Ishikawa (cell line): Measurements from ENCODE around the gene RAB1B.

Experiments
- CEBPB ChIP-seq: IDR thresholded peaks from 2 replicates; pipeline ENCODE4 v1.6.1; 2012
- FOXM1 ChIP-seq: IDR thresholded peaks from 2 replicates; pipeline ENCODE4 v1.6.1; 2012; ENCODE audit warnings: low read depth, borderline replicate concordance
- TAF1 ChIP-seq: IDR thresholded peaks from 2 replicates; pipeline ENCODE4 v1.6.1; 2012; ENCODE audit warnings: low read depth, mild to moderate bottlenecking
- TCF12 ChIP-seq: IDR thresholded peaks from 2 replicates; pipeline ENCODE4 v1.6.1; 2012; ENCODE audit warnings: low read depth
- TF ChIP-seq, protein P1 (sequence below): IDR thresholded peaks from 2 replicates; pipeline ENCODE4 v1.6.1; 2012
- TF ChIP-seq, protein P2 (sequence below): IDR thresholded peaks from 2 replicates; pipeline ENCODE4 v1.6.1; 2012; ENCODE audit warnings: low read depth, mild to moderate bottlenecking

DNA sequence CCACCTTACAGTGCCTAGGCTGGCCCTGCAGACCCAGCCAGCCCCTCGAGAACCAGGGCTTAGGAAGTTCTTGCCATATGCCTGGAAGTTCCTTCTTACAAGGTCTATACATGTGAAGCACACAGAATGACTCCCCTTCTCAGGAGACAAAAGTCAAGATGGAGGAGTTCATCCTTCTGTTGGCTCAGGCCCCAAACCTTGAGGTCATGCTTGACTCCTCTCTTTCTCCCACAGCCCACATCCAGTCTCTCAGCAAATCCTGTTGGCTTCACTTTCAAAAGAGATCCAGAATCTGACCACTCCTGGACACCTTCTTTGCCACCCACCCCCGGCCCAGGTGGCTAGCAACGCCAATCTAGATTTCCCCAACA is 50.1 kb downstream of the RAB1B start:
- TF ChIP-seq CEBPB (no peak), TAF1 (no peak), TCF12 (no peak), FOXM1 (no peak)
- TF ChIP-seq, protein P1, sequence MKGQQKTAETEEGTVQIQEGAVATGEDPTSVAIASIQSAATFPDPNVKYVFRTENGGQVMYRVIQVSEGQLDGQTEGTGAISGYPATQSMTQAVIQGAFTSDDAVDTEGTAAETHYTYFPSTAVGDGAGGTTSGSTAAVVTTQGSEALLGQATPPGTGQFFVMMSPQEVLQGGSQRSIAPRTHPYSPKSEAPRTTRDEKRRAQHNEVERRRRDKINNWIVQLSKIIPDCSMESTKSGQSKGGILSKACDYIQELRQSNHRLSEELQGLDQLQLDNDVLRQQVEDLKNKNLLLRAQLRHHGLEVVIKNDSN = no peak
- TF ChIP-seq, protein P2, sequence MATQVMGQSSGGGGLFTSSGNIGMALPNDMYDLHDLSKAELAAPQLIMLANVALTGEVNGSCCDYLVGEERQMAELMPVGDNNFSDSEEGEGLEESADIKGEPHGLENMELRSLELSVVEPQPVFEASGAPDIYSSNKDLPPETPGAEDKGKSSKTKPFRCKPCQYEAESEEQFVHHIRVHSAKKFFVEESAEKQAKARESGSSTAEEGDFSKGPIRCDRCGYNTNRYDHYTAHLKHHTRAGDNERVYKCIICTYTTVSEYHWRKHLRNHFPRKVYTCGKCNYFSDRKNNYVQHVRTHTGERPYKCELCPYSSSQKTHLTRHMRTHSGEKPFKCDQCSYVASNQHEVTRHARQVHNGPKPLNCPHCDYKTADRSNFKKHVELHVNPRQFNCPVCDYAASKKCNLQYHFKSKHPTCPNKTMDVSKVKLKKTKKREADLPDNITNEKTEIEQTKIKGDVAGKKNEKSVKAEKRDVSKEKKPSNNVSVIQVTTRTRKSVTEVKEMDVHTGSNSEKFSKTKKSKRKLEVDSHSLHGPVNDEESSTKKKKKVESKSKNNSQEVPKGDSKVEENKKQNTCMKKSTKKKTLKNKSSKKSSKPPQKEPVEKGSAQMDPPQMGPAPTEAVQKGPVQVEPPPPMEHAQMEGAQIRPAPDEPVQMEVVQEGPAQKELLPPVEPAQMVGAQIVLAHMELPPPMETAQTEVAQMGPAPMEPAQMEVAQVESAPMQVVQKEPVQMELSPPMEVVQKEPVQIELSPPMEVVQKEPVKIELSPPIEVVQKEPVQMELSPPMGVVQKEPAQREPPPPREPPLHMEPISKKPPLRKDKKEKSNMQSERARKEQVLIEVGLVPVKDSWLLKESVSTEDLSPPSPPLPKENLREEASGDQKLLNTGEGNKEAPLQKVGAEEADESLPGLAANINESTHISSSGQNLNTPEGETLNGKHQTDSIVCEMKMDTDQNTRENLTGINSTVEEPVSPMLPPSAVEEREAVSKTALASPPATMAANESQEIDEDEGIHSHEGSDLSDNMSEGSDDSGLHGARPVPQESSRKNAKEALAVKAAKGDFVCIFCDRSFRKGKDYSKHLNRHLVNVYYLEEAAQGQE = no peak
